HG03196 (cell line): ENCODE measurements around the gene DTHD1.

ENCODE experiments used
- ATAC-seq: cut with Tn5 transposase; IDR thresholded peaks from one replicate; pipeline ENCODE4 v1.9.1; 2021; ENCODE audit not compliant: unreplicated experiment

The DTHD1 gene

DNA sequence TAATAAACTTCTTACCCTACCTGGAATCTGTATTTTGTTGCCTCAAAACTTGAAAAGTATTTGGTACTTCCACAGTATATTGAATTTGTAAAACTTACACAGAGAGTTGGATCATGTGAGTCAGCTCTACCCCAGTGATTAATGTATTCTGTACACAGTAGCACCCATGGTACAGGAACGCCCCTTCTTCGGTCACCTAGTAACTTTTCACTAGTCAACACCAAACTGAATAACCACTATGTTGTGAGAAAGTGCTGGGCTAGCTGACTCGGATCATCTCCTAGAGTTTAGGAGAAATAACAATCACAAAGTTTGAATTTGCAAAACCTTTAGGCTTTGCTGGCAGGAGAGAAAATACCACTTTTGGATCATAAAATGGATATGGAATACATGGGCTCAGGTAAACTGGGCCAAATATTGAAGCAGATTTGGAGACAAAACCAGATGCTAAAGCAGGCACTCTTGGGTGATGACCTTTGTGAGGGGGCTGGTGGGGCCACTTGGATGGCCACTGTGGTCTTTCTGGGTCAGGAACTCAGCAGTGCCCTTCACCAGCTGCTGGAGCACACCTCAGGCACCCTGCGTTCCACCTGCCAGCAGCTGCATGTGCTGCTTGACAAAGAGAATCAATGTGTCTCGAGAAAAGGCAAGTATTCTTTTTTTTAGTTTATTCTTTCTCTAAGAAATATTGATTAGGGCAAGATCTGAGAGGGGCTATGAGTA, at the start of gene DTHD1:
Gene DTHD1 (plus strand): TSS at position 233 of the 723 bp plus-strand sequence. CDS start 143 bp downstream, at position 376.
- ATAC-seq, result no peak

DNA sequence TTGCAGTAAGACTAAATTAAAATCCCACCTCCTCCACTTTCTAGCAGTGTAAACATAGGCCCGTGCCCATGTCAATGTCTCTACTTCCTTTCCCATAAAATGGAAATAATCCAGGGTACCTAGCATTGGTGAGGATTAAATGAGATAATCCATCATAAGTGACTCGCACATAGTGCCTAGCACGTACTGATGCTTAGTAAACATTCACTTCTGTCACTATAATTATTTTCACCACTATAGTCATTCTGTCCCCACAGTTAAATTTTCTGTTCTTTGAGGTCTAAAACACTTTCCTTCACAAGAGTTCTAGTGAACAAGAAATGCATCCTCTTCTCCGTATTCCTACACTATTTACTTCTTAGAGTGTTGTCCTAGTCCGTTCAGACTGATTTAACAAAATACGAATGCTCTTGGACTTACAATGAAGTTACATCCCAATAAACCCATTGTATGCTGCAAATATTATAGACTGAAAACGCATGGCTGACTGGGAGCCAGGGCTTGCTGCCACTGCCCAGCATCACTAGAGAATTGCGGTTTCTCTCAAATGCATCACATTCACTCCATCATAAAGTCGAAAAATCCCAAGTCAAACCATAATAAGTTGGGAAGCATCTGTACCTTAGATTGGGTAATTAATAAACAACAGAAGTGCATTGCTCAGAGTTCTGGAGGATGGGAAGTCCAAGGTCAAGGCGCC, 47.7 kb upstream of the DTHD1 start:
- ATAC-seq, result no peak

DNA sequence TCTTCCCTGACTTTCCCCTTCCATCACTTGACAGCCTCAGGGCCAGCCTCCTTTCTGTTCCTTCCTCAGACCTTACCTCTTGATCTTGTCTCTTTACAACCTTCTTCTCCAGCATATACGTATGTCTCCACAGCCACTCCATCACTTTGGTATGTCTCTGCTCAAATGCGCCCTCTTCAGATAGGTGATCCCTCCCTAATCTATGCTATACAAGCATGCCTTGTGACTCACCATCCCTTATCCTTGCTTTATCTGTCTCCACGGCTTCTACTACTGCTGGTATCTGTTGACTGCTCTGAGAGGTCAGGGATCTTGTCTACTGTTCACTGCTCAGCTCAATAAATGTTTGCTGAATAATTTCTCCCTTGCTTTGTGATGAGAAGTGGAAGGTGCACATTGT, 46.1 kb upstream of the DTHD1 start:
- no peak for ATAC-seq

DNA sequence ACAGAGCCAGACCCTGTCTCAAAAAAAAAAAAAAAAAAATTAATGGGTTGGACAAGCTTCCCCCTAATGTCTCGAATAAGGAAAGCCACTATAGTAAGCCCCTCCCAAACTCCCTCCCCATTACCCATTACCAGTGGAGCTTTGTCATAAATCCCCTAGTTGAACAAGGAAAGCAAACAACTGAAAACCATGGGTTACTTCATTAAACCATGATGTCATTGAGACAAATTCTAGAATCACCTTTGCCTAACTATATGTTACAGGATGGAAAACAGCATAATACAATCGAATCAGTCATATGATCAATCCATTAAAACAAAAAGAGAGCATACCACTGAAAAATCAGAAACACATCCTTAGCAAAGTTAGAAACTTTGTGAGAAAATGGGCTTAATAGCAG, 45.3 kb upstream of the DTHD1 start:
- no peak for ATAC-seq

DNA sequence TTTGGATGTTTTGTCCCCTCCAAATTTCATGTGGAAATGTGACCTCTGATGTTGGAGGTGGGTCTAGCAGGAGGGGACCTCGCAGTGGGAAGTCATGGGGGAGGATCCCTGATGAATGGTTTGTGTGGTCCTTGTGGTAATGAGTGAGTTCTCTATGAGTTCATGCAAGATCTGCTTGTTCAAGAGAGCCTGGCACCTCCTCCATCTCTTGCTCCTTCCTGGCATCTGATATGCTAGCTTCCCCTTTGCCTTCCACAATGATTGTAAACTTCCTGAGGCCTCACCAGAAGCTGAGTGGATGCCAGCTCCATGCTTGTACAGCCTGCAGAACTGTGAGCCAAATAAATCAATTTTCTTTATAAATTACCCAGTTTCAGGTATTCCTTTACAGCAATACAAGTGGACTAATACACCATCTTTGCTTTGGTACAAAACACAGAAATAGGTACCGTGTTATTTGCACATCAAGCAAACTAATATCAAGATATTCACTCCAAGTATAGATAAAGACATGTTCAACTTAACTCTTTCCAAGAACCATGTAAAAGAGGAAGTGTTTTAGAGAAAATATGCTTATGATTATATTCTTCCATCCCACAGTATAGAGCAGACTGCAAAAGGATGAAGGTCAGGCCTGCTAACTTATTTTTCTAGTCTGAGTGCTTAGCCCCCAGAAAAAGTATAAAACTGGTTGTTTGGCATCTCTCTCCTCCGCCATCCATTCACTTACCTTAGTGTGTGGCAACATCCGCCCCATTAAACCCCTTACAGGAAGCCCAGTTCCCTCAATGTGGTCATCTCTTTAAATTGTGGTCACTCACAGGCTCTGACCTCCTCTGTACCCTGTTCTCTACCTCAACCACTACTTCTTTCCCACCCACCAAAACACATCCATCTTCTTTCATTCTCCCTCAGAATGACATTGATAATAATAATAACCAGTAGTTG, 43.8 kb upstream of the DTHD1 start:
- no peak for ATAC-seq

DNA sequence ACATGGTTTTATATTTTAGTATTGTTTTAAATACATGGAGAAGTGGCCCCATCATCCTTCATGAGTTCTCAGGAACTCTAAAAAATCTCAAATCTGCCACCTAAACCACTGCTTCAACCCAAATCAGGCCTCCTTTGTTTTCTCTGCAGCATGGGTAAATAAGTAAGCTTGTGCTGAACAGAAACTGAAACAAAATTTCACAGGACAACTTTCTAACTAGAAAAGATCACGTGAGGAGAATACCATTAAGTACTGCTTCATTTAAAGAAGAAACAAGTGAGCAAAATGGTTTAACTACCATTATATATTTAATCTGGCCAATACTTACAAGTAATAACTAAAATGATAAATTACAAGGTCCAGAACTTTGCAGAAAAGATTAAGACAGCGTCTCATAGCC, 39.6 kb upstream of the DTHD1 start:
- peak; percentile 53 for ATAC-seq

DNA sequence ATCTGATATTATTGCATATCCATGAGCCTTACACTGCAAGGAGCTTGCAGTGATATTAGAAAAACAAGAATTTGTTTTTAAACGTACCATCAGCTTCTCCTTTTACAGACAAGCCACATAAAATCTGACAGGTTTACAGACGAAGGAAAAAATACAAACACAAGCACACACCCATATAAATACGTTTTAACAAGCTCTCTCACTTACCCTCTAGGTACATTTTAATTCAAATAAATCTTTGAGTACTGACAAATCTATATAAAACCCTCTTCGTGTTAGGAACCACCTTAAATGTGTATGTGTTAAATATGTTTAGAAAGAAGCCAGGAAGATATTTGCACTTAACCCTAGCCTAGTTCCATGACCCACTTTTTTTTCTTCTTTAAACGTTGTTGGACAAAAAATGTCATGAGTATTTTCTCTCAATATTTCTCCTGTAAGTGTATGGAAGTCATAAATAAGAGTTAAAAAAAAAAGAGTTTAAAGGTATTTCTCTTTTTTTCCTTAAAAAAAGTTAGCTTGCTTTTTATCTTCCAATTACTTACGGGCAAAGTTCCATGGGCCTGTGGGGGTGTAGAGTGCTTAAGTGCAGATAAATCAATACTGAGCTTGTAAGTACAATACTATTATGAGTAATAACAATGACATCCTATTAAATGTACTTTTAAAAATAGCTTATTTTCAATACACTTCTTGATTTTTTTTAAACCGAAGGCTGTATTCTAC, 38.6 kb upstream of the DTHD1 start:
- no peak for ATAC-seq

DNA sequence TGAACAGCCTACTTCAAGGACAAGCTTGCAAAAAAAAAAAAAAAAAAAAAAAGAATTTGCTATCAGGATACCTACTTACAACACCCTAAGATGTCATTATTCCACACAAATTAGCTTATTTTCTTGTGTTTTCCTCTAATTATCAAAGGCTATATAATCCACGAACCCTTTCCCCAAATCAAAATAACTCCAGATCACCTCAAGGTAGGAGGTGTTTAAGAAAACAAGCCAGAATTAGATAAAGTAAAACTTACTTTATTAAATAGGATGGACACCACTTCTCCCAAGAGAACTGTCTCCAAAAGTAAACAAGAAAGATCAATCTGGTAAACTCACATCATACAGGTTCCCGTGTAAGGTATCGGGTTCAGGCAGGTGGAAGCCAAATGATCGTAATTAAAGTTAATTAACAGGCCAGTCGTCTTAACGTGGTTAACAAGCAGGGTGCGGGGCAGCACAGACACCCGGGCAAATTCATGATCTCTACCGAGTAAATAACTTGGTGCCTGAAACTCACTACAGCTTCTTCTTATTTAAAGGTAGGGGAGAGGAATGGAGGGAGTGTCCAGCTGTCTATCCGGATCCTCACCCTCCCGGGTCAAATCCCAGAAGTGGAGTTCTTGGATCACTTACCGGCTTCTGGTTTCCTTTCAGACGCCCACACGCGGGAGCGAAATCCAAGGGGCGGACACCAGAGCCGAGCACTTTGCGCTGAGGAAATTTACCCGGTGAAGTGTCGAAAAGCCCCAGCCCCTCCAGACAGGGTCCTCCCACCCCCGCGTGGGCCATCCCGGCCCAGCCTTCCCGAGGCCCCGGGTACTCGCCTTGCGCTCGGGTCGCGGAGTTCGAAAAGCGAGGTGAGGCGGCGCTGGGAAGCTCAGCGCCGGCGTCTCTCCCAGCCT, 37.8 kb upstream of the DTHD1 start:
- ATAC-seq, result peak; percentile 34

DNA sequence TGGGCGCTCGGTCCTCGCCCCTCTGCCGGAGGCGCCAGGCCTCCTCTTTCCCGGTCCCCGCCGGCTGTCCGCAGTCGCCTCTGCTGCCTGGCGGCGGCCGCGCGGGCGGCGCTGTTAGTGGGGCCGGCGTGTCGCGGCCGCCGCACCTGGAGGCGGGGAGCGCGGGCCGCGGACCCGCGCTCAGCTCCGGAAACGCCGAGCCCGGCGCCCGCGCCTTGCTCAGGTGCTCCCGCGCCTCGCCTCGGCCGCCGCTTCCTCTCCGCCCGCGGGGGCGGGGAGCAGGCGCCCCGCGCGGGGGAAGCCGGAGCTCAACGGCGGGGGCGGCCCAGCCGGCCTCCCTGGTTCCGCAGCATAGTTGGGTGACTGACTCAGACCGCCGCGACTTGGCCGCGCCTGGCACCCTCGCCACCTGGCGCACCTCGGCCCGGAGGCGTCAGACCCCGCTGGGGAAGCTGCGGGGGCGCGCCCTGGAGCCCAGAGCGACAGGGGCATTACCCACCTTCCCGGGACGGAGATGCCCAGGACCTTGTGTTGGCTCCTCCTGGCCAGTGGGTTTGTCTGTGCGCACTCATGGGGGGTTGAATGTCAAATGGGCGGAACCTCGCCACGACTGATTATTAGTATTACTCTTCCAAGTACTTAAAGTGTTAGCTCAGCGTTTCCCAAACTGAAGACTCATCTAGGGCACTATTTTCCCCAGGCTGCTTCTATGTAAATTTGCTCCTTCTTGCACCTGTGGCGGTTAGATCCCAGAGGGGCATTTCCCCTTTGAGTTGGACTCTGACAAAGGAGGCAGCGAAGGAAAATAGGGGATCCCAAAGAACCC, 36.9 kb upstream of the DTHD1 start, which contains the start of gene ARAP2:
Gene ARAP2 (minus strand): TSS at position 258 of the 826 bp plus-strand sequence. CDS start 15,028 bp downstream, outside the sequence.
- ATAC-seq, result peak; percentile 70

DNA sequence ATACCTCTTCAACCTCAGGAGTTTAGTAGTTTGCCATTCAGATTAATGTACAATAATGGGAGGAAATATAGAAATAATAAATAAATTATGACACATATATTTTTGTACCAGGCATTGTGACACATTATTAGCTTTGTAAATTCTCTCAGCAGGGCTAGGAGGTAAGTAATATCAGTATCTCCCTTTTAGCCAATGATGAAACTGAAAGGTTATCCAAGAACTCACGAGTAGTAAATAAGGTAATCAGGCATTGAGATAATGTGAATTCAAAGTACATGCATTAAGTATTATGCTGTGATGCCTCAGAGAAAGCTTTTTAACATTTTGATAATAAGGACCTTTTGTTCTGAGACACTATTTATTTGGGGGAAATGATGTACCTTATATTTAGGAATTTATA, 31.8 kb upstream of the DTHD1 start:
- ATAC-seq, result no peak

DNA sequence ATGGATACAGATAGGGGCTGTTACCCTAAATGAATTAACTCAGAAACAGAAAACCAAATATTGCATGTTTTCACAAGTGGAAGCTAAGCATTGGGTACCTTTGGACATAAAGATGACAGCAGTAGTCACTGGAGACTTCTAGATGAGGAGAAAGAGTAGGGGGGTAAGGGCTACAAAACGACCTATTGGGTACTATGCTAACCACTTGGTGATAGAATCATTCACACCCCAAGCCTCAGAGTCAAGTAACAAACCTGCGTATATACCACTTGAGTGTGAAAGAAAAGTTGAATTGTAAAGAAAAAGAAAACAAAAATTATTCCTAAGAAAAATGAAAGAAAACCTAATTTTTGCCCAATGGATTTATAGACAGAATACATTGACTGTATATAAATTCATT, 29.4 kb upstream of the DTHD1 start:
- ATAC-seq, result no peak

DNA sequence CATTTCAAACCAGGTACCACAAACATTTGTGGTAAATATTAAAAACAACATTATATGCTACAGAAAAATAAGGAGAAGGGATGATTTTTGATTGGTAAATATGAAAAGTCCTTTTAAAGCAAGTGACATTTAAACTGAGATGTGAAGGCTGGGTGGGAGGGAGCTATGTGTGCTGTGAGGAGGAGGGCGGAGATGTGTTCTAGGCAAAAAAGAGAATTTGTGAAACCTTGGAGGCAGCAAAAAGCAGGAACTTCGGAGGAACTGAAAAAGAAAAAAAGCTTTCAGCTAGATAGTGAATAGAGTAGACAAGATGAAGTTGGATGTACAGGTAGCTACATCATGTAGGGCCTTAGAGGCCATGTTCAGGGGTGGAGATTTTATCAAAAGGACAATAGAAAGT, 27.0 kb upstream of the DTHD1 start:
- ATAC-seq, result no peak

DNA sequence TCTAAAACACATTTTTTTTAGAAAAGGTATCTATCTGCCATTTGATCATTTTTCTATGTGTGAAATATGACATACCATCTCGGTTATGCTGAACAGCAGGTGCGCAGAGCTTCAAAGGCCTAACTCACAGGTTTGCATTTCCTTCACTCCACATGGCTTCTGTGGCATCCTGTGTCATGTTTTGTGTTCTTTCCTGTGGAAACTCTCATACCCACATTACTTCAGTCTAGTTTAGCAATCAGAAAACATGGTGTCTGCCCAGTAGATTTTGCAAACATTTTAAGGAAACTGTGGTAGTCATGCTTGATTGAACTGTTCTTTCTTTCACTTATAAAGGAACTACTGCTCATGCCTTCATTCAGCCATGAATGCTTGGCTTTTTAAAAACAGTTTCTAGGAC, 25.8 kb upstream of the DTHD1 start:
- peak; percentile 91 for ATAC-seq

DNA sequence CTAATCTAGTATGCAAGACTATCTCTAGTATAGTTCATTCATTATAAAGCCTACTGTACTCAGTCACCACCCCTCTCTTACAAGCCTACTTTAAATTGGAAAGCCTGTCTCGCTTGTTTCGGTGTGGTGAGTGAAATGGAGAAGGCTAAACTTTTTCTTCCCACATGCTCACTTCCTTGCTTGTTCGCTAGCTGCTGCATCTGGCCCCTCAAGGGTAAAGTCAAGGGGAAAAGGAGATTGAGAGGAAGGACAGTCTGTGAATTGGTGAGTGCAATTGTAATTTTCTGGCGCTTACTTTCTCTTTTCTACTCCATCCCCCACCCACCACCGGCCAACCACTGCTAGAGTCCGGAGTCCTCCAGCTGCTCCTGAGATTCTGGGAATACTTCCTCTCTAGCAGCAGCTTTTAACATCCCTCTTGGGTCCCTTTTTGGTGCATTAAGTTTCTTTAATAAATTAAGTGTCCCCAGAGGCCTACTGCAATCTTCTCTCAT, 25.0 kb upstream of the DTHD1 start:
- ATAC-seq, result peak; percentile 52

DNA sequence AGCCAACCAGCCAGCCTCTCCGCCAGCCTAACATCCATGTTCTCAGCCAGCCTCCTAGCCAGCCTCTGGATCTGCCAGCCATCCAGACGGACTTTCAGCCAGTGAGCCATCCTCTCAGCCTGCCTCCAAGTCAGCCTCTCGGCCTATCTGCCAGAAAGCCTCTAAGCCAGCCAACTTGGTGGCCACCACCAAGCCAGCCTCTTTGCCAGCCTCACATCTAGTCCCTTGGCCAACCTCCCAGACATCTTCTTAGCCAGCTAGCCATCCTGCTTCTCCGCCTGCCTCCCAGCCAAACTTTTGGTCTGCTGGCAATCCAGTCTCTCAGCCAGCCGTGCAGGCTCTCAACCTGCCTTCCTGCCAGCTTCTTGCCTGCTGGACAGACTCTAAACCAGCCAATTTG, 20.7 kb upstream of the DTHD1 start:
- no peak for ATAC-seq

DNA sequence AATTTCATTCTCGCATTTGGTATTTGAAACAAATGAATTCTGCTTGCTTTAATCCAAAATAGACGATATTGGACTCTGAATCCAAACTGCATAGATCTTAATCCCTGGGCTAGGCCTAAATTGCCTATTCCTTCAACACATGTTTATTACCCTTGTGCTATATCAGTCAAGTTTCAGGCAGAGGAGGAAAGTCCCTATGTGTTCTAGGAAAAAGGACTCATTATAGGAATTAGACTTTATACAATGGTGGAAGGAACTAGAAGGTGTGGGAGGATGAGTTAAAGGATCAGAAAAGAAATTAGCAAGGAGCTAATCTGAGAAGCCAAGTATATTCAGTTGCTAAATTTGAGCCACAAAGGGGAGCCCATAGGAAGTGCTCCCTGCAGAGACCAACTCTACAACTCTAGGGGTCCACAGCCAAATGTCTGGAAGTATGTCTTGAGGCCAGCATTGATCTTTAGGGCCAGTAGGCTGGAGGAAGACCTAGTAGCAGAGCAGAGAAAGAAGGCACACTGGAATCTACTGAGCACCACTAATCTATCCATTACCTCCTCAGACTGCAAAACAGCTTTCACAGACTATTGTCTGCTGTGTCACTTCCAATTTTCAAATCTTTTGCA, 17.1 kb upstream of the DTHD1 start:
- ATAC-seq, result no peak

DNA sequence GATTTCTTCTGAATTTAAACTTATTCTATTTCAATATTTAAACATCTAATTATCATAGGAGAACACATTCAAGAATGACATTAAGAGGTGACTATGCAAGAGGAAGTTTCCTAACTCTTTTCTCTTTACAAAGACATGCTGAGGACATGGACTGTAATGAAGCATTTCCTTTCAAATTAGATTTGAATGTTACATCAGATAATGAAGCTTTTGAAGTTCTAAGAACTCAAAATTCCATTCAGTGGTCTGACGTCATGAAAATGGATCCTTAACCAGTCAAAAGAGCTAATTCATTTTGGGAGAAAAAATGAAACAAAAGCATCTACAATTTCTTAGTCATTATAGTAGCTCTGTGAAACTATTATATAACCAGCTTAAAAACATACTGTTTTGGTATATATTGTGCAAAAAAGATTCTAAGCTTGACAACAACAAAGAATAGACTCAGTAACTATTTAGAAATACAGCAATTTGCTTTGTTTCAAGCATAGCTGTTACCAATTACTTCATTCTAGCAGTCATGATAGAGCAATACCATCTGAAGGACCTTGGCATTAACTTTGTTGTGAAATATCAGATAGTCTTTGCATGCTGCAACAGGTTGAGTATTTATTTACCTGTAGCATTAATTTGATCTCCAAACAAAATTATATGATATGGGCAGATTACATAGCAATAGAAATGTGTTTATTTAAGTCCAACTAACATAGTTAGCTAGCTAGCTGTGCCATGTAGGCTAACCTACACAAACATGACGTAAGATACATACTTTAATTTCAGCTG, 13.7 kb upstream of the DTHD1 start:
- ATAC-seq, result no peak
